A673 (cell line): ENCODE measurements around the gene NAT8L.

ENCODE experiments used
- EZH2 ChIP-seq: fragments of 200-600 bp; sonication (generic); IDR thresholded peaks from 2 replicates; pipeline ENCODE4 v1.6.1; 2017; ENCODE audit warnings: borderline replicate concordance, low read depth, mild to moderate bottlenecking, mixed read lengths, antibody characterized with exemption, low read length; ENCODE audit not compliant: poor library complexity, severe bottlenecking
- TF ChIP-seq, protein P1 (sequence below): fragments of 300-800, 200-600 bp; sonication (generic); conservative IDR thresholded peaks from 2 replicates; pipeline ENCODE4 v1.5.1; 2017; ENCODE audit warnings: low read depth, mild to moderate bottlenecking, antibody characterized with exemption, low read length, moderate library complexity, mixed read lengths

DNA sequence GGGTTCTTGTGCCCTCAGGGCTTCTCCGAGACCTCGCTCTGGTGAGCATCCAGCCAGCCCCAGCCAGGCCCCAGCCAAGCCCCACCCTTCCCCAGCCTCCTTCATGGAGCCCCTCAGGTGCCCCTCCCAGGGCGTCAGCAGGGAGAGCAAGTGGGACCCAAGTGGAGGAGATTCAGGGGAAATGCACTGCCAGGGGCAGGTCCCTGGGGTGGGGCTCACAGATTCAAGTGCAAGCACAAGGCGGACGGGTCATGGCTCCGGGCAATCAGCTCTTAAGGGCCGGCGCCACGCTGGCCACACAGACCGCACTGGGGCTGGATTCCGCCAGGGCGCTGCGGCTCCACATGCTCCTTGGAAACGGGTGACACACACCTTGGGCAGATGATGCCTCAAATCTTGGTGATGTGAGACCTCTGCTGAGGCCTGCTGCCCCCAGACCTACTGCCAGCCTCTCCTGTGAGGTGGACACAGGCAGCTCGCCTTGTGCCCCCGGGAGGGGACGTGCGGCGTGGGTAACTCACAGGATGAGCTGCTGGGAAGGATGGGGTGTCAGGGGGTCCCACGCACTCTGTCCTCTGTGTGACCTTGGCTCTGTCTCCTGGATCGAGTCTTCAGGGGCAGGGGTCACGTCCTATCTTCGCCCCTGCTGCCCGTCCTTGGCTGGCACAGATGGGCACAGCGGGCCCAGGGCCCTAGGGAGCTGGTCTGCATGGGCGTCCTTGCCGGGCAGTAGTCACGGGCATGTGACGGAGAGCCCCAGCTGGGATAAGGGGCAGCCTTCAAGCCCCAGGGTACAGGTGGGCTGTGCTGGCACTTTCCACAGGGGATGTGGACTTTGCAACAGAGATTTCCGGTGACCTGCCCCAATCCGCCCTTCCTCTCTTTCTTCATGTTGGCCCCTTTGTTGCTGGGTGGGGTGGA is 17.1 kb downstream of the NAT8L start:
- TF ChIP-seq EZH2, result no peak
- TF ChIP-seq, protein P1, sequence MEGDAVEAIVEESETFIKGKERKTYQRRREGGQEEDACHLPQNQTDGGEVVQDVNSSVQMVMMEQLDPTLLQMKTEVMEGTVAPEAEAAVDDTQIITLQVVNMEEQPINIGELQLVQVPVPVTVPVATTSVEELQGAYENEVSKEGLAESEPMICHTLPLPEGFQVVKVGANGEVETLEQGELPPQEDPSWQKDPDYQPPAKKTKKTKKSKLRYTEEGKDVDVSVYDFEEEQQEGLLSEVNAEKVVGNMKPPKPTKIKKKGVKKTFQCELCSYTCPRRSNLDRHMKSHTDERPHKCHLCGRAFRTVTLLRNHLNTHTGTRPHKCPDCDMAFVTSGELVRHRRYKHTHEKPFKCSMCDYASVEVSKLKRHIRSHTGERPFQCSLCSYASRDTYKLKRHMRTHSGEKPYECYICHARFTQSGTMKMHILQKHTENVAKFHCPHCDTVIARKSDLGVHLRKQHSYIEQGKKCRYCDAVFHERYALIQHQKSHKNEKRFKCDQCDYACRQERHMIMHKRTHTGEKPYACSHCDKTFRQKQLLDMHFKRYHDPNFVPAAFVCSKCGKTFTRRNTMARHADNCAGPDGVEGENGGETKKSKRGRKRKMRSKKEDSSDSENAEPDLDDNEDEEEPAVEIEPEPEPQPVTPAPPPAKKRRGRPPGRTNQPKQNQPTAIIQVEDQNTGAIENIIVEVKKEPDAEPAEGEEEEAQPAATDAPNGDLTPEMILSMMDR, result no peak
